Anterior cingulate cortex (tissue), 58 donors: ENCODE measurements around the gene UAP1L1.
A peak's percentile ranks its signal among the peaks of the same experiment; 100 is the strongest.

Experiments used
- DNase-seq, 58 donors: peaks; one replicate each; lab custom pipeline; 2025; lab: John Stamatoyannopoulos, UW

The UAP1L1 gene

DNA sequence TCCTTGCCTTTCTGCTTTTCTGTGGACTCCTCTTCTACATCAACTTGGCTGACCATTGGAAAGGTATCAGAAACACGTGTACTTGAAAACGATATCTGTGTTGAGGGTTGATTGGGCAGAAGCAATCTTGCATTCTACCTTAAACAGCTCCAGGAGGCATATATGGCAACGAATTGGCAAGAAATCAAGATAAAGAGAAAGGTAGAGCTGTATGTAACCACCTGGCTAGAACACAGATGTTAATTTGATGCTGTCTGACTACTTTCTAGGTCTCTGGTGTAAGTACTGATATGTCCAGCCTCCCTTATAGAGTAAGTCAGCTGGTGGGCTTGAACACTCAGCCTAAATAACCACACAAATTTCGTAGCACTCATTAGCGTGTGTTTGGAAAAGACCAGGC lies 10.8 kb downstream of the UAP1L1 start:
- no peak for DNase-seq

DNA sequence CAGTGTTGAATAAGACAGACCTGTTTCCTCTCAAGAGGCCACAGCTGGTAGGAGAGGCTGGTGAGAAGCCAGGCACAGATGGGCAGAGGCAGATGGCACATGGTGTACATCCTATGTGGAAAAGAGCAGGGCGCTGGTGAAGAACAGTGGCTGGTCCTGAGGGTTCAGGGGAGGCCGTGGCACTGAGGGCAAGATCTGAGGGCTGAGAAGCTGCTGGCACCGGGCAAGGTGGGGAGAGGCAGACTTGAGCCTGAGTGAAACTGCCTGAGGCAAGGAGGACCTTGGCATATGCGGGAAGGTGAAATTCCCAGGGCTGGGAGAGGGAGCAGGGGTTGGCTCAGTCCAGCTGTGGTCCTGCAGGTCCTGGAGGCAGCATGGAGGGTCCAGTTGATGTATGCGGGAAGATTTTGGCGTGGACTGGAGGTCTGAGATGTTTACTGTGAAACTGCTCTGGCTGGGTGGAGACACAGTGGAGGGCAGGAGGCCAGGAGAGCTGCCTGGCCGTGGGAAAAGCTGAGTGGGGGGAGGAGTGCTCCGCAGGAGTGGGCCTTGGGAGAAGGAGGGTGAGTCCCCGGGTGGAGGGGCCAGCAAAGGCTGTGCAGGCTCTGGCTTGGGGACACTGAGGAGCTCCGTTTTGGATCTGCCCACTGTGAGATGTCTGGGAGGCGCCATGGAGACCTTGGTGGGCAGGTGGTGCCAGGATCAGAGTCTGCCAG lies 12.1 kb downstream of the UAP1L1 start:
- no peak for DNase-seq

DNA sequence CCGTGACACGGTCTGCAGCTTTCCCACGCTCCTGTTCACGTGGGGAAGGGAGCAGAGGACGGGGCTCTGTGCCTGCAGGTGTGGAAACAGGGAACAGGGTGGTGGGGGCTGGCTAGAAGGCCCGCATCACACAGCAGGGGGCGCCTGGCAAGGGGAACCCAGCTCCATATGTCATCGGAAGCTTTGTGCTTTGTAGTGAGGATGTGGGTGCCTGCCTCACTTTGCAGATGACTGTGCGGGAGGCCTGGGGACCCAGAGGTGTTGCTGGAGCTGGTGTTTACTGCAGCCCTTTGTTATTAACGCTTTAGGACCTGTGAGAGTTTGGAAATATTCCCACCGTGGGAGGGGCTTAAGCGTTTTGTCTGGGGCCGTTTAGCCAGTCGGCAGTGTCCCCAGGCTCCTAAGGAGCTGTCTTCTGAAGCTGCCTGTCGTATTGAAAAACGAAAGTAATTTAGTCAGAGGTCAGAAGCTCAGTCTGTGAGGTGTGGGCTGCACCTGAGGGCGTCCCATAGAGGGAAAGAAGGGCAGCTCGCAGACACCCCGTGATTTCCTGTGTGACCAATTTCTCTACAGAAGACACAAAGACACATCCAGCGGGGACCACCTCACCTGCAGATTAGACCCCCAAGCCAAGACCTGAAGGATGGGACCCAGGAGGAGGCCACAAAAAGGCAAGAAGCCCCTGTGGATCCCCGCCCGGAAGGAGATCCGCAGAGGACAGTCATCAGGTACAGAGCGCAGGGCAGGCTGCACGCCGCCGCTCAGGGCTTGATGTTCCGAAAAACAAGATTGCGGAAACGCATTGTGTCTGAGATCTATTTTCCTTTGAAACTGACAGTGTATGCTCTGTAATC lies 18.6 kb downstream of the UAP1L1 start:
- DNase-seq: no peak

DNA sequence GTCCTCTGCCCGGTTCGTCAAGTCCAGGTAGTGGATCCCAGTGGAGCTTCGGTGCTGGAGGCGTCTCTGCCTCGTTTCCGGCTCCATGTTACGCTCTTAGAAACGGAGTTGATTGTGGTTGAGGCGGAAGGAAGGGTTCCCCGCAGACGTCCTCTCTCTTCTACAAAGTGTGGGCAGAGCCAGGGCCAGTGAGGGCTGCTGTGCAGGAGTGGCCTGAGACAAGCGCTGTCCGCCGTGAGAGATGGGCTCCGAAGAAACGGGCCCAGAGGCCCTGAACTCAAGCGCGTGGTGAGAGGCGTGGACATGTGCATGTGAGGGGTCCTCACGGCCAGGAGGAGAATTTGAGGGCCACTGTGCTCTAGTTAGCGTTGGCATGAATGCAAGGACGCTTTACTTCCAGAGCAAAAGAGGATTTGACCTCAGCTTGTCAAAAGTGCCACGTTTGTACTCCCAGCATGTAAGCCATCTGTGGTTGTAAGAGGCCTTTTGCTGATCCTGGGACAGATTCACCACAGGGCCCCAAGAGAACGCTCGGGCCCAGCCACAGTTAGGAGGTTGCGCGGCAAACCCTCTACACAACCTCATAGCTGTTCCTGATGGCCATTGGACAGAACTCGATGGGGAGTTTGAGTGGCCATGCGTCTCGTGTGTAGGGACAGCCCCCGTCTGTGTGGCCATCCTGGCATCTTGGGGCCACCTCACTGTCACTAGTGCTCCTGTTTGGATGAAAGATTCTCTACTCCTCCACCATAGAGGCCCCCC lies 19.6 kb downstream of the UAP1L1 start:
- DNase-seq: no peak

DNA sequence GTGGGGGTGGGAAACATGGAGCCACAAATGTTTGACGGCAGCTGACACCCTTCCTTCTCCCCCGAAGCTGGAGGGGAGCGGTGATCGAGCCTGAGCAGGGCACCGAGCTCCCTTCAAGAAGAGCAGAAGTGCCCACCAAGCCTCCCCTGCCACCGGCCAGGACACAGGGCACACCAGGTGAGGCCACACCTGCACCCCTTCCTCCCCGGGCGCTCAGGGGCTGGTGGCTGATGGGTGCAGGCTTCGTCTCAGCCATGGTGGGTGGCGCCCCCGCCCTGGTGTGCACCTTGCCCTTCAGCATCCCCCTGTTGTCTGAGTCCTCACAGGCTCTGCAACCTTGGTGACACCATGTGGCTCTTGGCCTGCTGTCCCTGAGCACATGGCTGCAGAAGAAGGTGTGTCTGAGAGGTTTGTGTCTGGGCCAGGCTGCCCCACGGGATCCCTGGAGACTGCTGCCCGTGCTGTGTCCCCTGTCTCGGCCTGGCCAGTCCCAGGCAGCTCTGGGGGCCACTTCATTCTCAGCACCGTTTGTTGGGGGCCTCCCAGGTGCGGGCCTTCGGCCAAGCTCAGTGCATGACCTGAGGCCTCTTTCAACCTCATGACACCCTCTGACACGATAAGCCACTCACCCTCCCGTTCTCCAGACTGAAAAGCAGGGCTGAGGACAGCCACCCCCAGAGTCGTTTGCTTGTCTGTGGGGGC lies 20.6 kb downstream of the UAP1L1 start:
- no peak for DNase-seq

- DNase-seq: no peak
These were observed 21.9 kb downstream of the UAP1L1 start for GRCh38 chr9:137099231-137099630.

DNA sequence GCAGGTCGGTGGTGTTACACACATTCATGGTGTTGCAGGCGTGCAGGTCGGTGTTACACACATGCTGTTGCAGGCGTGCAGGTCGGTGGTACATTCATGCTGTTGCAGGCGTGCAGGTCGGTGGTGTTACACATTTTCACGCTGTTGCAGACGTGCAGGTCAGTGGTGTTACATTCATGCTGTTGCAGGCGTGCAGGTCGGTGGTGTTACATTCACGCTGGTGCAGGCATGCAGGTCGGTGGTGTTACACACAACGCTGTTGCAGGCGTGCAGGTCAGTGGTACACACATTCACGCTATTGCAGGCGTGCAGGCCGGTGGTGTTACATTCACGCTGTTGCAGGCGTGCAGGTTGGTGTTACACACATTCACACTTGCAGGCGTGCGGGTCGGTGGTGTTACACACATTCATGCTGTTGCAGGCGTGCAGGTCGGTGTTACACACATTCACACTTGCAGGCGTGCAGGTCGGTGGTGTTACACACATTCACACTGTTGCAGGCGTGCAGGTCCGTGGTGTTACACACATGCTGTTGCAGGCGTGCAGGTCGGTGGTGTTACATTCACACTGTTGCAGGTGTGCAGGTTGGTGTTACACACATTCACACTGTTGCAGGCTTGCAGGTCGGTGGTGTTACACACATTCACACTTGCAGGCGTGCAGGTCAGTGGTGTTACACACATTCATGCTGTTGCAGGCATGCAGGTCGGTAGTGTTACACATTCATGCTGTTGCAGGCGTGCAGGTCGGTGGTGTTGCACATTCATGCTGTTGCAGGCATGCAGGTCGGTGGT lies 26.1 kb downstream of the UAP1L1 start:
- DNase-seq: no peak

DNA sequence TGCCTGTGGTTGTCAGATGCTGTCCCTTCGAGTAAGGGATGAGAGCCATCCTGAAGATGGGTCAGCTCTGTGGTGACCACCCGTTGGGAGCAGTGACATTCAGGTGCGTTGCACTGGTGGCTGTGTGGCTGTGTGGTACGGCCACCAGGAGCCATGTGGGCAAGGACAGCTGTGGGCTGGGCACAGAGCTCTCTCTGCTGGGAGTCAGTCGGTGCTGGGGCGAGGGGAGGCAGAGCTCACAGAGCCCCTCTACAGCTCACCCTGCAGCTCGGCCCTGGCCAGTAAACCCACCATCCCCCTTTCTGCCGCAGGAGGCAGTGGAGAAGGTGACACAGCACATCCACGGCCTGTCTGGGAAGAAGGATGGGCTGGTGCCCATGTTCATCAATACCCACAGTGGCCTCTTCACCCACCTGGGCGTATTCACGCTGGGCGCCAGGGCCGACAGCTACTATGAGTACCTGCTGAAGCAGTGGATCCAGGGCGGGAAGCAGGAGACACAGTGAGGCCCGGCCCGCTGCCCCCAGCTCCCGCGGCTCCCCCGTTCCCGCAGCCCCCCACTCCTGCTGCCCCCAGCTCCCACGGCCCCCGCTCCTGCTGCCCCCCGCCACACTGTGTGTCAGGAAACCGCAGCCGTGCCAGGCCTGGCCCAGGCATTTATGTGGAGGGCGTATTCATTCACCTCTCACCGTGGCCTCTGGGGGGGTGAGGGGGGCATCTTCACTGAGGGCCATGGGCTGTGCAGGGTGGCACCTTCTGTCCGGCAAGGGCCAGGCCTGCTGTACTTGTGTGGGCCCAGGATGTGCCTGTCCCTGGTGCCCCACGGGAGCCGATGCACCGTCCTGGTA lies 28.7 kb downstream of the UAP1L1 start:
- DNase-seq: no peak

- DNase-seq: no peak
These were observed 29.4 kb downstream of the UAP1L1 start for GRCh38 chr9:137106662-137107250.

DNA sequence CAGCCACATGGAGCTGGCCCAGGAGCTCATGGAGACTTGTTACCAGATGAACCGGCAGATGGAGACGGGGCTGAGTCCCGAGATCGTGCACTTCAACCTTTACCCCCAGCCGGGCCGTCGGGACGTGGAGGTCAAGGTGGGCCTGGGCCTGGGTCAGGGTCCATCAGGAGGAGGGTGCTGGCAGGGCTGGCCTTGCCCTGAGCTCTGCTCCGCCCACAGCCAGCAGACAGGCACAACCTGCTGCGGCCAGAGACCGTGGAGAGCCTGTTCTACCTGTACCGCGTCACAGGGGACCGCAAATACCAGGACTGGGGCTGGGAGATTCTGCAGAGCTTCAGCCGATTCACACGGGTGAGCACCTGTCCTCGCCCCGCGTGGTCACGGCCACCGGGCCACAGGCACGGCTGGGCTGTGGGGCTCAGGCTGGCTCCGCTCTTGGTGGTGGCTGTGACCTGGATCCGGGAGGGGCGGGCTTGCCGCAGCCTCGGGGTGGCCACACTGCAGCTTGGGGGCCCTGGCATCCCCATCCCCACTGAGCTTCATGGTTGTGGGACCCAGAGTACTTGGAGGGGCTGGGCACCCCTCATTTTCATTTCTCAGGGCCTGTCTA lies 30.1 kb downstream of the UAP1L1 start:
- DNase-seq: no peak

DNA sequence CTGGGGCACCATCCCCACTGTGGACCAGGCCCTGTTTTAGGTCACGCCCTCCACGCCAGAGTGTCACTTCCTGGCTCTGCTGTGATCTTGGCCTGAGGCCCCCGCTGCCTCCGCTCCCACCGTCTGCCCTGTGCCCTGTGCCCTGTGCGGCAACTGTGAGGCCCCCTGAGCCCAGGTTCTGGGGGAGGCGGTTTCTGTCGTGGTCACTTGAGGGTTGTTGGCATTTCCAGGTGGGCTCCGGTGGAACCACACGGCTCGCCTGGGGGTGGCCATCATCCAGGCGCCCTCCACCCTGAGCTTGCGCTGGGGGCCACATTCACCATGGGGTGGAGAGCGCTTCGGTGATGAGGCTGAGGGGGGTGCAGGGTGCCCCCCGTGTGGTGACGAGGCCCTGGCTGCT lies 30.7 kb downstream of the UAP1L1 start:
- no peak for DNase-seq

DNA sequence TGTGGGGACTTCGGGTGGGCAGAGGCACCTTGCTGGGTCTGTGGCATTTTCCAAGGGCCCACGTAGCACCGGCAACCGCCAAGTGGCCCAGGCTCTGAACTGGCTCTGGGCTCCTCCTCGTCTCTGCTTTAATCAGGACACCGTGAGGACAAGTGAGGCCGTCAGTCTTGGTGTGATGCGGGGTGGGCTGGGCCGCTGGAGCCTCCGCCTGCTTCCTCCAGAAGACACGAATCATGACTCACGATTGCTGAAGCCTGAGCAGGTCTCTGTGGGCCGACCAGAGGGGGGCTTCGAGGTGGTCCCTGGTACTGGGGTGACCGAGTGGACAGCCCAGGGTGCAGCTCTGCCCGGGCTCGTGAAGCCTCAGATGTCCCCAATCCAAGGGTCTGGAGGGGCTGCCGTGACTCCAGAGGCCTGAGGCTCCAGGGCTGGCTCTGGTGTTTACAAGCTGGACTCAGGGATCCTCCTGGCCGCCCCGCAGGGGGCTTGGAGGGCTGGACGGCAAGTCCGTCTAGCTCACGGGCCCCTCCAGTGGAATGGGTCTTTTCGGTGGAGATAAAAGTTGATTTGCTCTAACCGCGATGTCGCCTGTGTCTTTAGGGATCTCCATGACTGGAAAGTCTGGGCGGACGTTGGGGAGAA lies 31.4 kb downstream of the UAP1L1 start:
- DNase-seq: peak in 5 of 58 donors; percentile 12 to 24 (median 20)

- no peak for DNase-seq
These were observed 32.2 kb downstream of the UAP1L1 start for GRCh38 chr9:137109250-137110146.

DNA sequence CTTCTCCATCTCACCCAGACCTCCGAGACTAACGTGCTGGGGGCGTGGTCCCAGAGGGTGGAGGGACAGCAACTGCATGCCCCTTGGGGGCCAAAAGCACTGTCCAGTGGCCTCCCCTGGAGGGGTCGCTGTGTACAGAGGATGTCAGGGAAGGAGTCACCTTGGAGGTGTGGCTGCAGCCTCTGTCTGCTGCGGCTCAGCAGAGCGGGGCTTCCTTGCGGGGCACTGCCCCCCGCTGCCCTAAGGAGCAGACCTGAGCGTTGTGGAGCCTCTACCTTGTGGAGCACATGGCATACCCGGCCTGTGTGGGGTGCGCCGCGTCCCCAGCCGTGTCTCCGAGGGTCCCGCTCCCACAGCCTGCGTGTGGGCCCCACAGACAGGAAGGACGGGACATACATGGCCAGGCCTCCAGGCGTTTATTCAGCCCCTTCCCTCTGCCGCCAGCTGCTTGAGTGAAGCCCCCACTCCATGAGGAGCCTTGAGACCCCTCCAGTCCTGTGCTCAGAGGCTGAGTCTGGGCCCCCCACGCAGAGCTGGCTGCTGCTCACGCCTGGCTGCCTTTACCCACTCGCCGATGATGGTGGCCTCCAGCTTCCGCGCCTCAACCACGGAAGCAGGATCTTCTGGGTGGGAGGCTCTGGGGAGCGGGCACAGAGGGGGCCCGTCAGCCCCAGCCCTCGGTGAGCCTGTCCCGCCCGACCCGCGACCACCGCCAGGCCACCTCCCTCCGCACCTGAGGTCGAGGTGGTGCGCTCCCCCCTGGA lies 33.0 kb downstream of the UAP1L1 start:
- no peak for DNase-seq

DNA sequence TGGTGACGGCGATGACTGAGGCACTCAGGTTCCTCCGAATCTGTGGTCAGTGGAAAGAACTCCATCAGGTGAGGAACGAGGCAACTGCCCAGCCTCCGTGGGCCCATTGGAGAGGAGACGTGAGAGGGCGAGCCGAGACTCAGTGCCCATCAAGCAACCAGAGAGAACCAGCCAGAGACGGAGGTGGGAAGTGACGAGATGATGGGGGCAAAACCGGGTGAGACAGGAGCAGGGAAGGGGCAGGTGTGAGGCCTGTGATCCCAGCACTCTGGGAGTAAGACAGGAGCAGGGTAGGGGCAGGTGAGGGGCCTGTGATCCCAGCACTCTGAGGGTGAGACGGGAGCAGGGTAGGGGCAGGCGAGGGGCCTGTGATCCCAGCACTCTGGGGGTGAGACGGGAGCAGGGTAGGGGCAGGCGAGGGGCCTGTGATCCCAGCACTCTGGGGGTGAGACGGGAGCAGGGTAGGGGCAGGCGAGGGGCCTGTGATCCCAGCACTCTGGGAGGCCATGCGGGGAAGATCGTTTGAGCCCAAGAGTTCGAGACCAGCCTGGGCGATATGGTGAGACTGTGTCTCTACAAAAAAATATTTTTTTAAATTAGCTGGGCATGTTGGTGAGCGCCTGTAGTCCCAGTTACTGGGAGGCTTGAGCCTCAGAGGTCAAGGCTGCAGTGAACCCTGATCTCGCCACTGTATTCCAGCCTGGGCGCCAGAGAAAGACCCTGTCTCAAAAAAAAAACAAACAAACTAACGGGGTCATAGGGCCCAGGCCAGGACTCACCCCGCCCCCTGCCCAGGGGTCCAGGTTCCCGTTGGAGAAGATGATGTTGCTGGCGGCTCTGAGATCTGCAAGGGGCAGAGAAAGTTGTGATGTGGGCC lies 33.8 kb downstream of the UAP1L1 start:
- no peak for DNase-seq
